Neutrophil (primary cell): ENCODE results near the gene KRT35.
"Not testable (repeated sequence)": the region's sequence is repeated elsewhere in the genome, so short reads cannot be mapped to it uniquely, and the experiment has no call there.

ENCODE experiments used
- H3K27ac ChIP-seq: fragments of 200-600 bp; sonication (generic); 2 replicates; pipeline ENCODE4 v1.5.1; 2016; ENCODE audit warnings: mild to moderate bottlenecking, moderate library complexity
- H3K27me3 ChIP-seq: fragments of 200-600 bp; sonication (generic); 2 replicates; pipeline ENCODE4 v1.6.0; 2016; ENCODE audit warnings: mild to moderate bottlenecking
- H3K36me3 ChIP-seq: fragments of 200-600 bp; sonication (generic); 2 replicates; pipeline ENCODE4 v1.5.1; 2017
- H3K4me1 ChIP-seq, 2 experiments: fragments of 200-600 bp in 1 of 2; sonication (generic) in 1 of 2; 1 replicate in 1 of 2; 2 replicates in 1 of 2; pipeline versions ENCODE4 v1.5.1 to v1.6.1; 2013 to 2016; ENCODE audit warnings: low read depth in 1 of 2, low read length in 1 of 2, mild to moderate bottlenecking in 1 of 2, moderate library complexity in 1 of 2; ENCODE audit not compliant: control insufficient read depth in 1 of 2, insufficient read depth in 1 of 2
- H3K4me3 ChIP-seq, 2 experiments: fragments of 200-600 bp in 1 of 2; sonication (generic) in 1 of 2; 1 replicate in 1 of 2; 2 replicates in 1 of 2; pipeline ENCODE4 v1.5.1; 2013 to 2016; ENCODE audit warnings: low read depth in 1 of 2, low read length in 1 of 2, mild to moderate bottlenecking in 1 of 2, moderate library complexity in 1 of 2
- H3K9me3 ChIP-seq: fragments of 200-600 bp; sonication (generic); 2 replicates; pipeline ENCODE4 v1.5.1; 2016
- TF ChIP-seq, protein P1 (sequence below): fragments of 200-600 bp; sonication (generic); IDR thresholded peaks from 2 replicates; pipeline ENCODE4 v1.5.1; 2016; ENCODE audit warnings: antibody characterized with exemption

Gene KRT35

DNA sequence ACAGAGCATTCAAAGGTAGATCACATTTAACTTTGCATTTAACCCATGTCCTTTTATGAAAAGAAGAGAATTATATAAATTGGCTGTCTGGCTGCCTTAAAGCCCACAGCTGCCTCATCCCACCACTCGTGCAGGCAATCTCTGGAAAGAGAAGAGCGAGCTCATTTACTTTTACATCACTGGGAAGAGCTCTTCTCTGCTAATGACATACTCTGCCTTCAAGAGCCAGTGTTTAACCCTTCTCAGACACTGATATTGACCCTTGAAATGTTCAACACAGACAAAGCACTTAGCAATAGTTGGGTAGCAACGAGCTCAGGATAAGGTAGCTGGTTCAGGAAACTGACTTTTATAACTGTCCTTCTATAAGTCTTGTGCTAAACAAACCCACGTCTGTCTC, 46.9 kb downstream of the KRT35 start:
- Histone ChIP-seq H3K27ac (no peak overlapping the region), H3K4me3 (no peak overlapping the region), H3K36me3 (no peaks in the 10 kb centered on the region), H3K27me3 (peaks cover 14% of the 10 kb centered on the region), H3K9me3 (no peaks in the 10 kb centered on the region), H3K4me1 (peaks cover 0 to 14% of the 10 kb centered on the region in 2 experiments)
- TF ChIP-seq, protein P1, sequence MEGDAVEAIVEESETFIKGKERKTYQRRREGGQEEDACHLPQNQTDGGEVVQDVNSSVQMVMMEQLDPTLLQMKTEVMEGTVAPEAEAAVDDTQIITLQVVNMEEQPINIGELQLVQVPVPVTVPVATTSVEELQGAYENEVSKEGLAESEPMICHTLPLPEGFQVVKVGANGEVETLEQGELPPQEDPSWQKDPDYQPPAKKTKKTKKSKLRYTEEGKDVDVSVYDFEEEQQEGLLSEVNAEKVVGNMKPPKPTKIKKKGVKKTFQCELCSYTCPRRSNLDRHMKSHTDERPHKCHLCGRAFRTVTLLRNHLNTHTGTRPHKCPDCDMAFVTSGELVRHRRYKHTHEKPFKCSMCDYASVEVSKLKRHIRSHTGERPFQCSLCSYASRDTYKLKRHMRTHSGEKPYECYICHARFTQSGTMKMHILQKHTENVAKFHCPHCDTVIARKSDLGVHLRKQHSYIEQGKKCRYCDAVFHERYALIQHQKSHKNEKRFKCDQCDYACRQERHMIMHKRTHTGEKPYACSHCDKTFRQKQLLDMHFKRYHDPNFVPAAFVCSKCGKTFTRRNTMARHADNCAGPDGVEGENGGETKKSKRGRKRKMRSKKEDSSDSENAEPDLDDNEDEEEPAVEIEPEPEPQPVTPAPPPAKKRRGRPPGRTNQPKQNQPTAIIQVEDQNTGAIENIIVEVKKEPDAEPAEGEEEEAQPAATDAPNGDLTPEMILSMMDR: no peak

DNA sequence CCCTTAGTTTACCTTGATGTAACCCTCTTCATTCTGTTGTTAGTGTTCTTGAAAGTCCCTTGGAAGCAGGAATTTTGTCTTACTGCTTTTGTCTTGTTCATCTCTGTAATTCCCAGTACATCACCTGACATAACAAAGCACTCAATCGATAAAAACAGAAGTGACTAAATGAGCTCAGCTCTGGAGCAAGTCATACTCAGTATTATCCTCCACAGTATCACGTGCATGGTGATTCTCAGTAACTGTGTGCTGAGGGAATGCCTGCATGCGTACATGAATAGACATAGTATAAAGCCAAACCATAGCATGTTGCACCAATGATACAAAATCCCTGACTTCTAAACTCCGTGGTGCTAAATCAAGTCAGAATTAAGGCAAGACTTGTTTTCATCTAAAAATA, 47.4 kb downstream of the KRT35 start:
- Histone ChIP-seq H3K4me3 (no peak overlapping the region), H3K9me3 (no peaks in the 10 kb centered on the region)
- TF ChIP-seq, protein P1: no peak

DNA sequence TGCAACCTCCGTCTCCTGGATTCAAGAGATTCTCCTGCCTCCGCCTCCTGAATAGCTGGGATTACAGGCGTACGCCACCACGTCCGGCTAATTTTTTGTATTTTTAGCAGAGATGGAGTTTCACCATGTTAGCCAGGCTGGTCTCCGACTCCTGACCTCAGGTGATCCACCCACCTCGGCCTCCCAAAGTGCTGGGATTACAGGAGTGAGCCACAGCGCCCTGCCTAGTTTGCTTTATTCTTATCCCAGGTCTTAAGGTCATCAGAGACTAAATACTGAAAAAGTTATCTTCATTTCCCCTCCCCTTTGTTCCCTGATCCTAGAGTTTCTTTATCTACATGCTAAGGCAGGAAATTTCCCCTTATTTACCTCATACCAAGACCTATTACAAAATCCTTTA, 50.6 kb downstream of the KRT35 start:
- not testable (repeated sequence) for H3K9me3 ChIP-seq, H3K4me3 ChIP-seq, H3K36me3 ChIP-seq, H3K4me1 ChIP-seq, H3K27ac ChIP-seq
- H3K27me3 ChIP-seq: peaks cover 14% of the 10 kb centered on the region

More for the DNA sequence above, 47.4 kb downstream of the KRT35 start:
- H3K4me1 ChIP-seq: peaks cover 0 to 10% of the 10 kb centered on the region in 2 experiments
- no peaks in the 10 kb centered on the region for H3K36me3 ChIP-seq
- H3K27ac ChIP-seq: no peak overlapping the region
- H3K27me3 ChIP-seq: peaks cover 14% of the 10 kb centered on the region

DNA sequence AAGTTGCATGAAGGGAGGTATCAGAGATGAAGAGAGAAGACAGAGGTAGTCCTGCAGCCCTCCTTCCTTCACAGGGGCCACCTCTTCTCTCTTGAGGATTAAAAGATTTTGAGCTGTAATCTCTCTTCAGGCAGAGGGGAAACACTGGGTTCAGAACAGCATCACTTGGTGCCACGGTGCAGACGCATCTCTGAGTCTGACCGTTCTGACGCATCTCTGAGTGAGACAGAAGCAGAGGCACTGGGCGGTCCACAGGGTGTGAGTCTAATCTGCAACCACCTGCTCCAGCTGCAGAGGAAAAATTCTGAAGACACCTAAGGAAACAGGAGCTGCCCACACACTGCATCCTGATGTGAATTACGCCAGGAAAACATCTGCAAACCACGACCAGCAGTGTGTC, 51.3 kb downstream of the KRT35 start:
- Histone ChIP-seq H3K4me3 (no peak overlapping the region), H3K4me1 (peaks cover 0 to 10% of the 10 kb centered on the region in 2 experiments), H3K9me3 (no peaks in the 10 kb centered on the region), H3K36me3 (no peaks in the 10 kb centered on the region), H3K27ac (no peak overlapping the region), H3K27me3 (peaks cover 14% of the 10 kb centered on the region)
- TF ChIP-seq, protein P1: no peak

DNA sequence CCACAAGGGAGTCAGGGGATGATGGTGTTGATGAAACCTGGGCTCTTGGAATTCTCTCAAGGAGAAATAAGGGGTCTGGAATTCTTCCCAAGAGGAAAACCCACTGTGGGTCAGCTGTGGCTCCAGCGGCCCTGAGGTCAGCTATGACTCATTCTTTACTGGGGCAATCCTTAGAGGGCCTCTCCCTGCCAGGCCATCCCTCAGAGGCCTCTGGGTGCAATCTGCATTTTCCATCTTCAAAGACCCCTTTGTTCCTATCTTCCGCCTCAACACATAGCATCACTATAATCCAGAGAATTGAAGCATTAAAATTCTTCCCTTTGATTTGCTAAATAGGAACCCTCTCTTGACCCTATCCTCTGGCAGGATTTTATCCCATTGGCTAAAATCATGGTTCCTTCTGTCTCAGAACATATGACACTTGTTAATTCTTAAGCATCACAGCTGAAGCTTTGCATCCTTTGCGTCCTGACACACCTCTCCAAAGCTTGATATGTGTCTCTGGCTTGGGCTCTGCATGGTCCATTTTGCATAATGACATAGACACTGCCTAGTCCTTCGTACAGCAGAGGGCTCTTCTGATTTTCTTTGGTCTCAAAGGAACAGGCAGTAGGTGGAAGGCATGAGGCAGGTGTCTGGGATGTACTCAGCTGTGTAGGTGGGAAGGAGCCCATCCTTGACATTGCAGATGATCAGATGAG, 52.2 kb downstream of the KRT35 start:
- H3K9me3 ChIP-seq: no peaks in the 10 kb centered on the region
- TF ChIP-seq, protein P1: no peak
- peaks cover 0 to 10% of the 10 kb centered on the region in 2 experiments for H3K4me1 ChIP-seq
- peaks cover 14% of the 10 kb centered on the region for H3K27me3 ChIP-seq
- H3K36me3 ChIP-seq: no peaks in the 10 kb centered on the region
- H3K27ac ChIP-seq: no peak overlapping the region
- H3K4me3 ChIP-seq: no peak overlapping the region
